ENCODE results near the gene SEMA4A. TPM values are rescaled to one million over a fixed set of nuclear protein-coding genes. Genes with fewer than 3 reads are reported as not detected.

The SEMA4A gene
- total and polyA plus RNA-seq, 4 donors = 22.7 to 54.9 (median 36.9) TPM

DNA sequence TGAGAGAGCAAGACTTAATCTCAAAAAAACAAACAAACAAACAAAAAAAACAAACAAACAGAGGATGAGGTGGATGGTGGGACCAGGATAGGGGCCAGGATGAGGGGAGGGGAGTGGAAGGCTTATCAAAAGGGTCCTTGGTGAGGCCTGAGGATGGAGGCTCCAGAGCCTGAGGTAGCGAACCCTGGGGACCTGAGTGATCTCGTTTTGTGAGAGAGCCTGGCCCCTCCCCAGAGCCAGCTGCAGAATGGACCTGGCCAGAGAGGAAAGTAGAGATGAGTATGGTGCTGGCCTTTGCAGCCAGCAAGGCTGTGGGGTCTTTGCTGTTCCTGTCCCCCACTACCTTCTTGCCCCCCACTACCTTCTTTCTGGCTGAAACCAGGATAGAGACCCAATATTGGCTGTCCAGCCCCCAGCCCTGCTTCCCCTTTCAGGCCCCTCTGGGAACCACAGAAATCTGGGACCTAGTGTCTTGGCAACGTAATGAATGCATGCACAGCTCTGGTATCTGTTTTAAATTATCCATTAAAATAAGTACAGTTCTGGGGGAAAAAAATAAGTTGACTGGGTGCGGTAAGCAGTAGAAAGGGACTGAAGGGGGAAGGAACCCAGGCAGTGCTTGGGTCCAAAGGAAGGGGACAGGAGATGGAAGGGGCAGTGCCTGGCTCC, 40.0 kb upstream of the SEMA4A start:
- Histone ChIP-seq H3K4me3 (no peak overlapping the region), H3K4me1 (ENCODE audit: control insufficient read depth in 5 of 5, insufficient read depth in 5 of 5, low read length in 5 of 5) (peaks cover 3 to 34% (median 8%) of the 10 kb centered on the region in 5 donors), H3K9ac (ENCODE audit: insufficient read depth in 1 of 2, low read length in 2 of 2) (no peak overlapping the region), H3K9me3 (ENCODE audit: control insufficient read depth in 4 of 4, insufficient read depth in 3 of 4, low read length in 3 of 4) (no peaks in the 10 kb centered on the region), H3K36me3 (ENCODE audit: control insufficient read depth in 4 of 4, insufficient read depth in 4 of 4, low read length in 4 of 4) (peaks cover 0 to 6% (median 1%) of the 10 kb centered on the region in 4 donors), H3K27me3 (ENCODE audit: control insufficient read depth in 3 of 3, insufficient read depth in 3 of 3, low read length in 2 of 3) (no peaks in the 10 kb centered on the region), H3K27ac (ENCODE audit: low read depth in 1 of 2, low read length in 1 of 2) (peak overlapping the region; percentile 68 to 96)
- TF ChIP-seq CTCF (IDR thresholded peaks at IDR 0.05; ENCODE audit: control extremely low read depth, extremely low read depth) = no peak
- no peak for DNase-seq
- ATAC-seq (ENCODE audit: insufficient read depth, low FRiP score) = no peak
- WGBS, 2 donors = 60 to 85% methylated on average over 4 of the region's 4 CpGs

DNA sequence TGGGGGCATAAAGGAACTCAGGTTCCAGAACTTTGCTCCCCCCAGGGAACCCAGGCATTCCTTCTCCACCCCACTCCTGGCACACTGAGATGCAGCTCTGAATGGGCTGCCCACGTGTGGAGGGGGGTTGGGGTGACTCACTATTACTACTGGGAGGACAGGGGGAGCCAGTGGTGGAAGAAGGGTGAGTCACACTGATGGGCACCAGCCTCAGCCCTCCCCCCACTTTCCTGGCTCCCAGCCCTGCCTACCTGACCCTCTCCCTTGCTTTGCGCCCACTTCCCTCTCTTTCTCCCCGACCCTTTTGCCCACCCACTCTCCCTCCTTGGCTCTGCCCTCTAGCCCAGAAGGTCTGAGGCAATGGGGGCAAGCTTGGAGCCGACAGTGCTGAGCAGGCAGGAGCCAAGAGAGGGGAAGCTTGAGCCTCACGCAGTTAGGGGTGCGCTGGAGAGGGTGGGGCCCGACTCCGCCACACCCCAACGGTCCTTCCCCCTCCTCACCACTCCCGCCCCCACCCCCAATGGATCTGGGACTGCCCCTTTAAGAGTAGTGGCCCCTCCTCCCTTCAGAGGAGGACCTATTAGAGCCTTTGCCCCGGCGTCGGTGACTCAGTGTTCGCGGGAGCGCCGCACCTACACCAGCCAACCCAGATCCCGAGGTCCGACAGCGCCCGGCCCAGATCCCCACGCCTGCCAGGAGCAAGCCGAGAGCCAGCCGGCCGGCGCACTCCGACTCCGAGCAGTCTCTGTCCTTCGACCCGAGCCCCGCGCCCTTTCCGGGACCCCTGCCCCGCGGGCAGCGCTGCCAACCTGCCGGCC, 39.1 kb upstream of the SEMA4A start, which contains the start of gene LMNA:
Gene LMNA (plus strand): TSS at position 611 of the 818 bp plus-strand sequence. CDS start 208 bp downstream, outside the sequence.
- Histone ChIP-seq H3K27ac (ENCODE audit: low read depth in 1 of 2, low read length in 1 of 2) (peak within 1 kb of the TSS; percentile 96), H3K9ac (ENCODE audit: insufficient read depth in 1 of 2, low read length in 2 of 2) (peak within 1 kb of the TSS; percentile 91 to 95), H3K36me3 (ENCODE audit: control insufficient read depth in 4 of 4, insufficient read depth in 4 of 4, low read length in 4 of 4) (peaks cover 0 to 6% (median 1%) of the 10 kb centered on the region in 4 donors), H3K4me1 (ENCODE audit: control insufficient read depth in 5 of 5, insufficient read depth in 5 of 5, low read length in 5 of 5) (peaks cover 4 to 37% (median 12%) of the 10 kb centered on the region in 5 donors), H3K27me3 (ENCODE audit: control insufficient read depth in 3 of 3, insufficient read depth in 3 of 3, low read length in 2 of 3) (no peaks in the 10 kb centered on the region), H3K9me3 (ENCODE audit: control insufficient read depth in 4 of 4, insufficient read depth in 3 of 4, low read length in 3 of 4) (no peaks in the 10 kb centered on the region), H3K4me3 (peak within 1 kb of the TSS; percentile 82)
- ATAC-seq (ENCODE audit: insufficient read depth, low FRiP score) = peak; percentile 88
- no peak for TF ChIP-seq CTCF (IDR thresholded peaks at IDR 0.05; ENCODE audit: control extremely low read depth, extremely low read depth)
- 0 to 1% methylated on average over 34 to 37 of the region's 37 CpGs for WGBS, 2 donors
- DNase-seq = peak; percentile 83 to 84 (median 83)

GRCh38 chr1:156114919-156115513, 38.4 kb upstream of the SEMA4A start:
- DNase-seq (no peak), ATAC-seq (ENCODE audit: insufficient read depth, low FRiP score) (no peak)
- no peak for TF ChIP-seq CTCF (IDR thresholded peaks at IDR 0.05; ENCODE audit: control extremely low read depth, extremely low read depth)
- H3K9ac ChIP-seq (ENCODE audit: insufficient read depth in 1 of 2, low read length in 2 of 2) = peak overlapping the region; percentile 91 to 95
- H3K27ac ChIP-seq (ENCODE audit: low read depth in 1 of 2, low read length in 1 of 2) = peak overlapping the region; percentile 93 to 96
- WGBS, 2 donors = 1% methylated on average over 47 to 49 of the region's 49 CpGs
- H3K9me3 ChIP-seq (ENCODE audit: control insufficient read depth in 4 of 4, insufficient read depth in 3 of 4, low read length in 3 of 4) = no peaks in the 10 kb centered on the region
- peaks cover 0 to 8% (median 4%) of the 10 kb centered on the region in 4 donors for H3K36me3 ChIP-seq (ENCODE audit: control insufficient read depth in 4 of 4, insufficient read depth in 4 of 4, low read length in 4 of 4)
- H3K27me3 ChIP-seq (ENCODE audit: control insufficient read depth in 3 of 3, insufficient read depth in 3 of 3, low read length in 2 of 3) = no peaks in the 10 kb centered on the region
- H3K4me1 ChIP-seq (ENCODE audit: control insufficient read depth in 5 of 5, insufficient read depth in 5 of 5, low read length in 5 of 5) = peaks cover 8 to 37% (median 17%) of the 10 kb centered on the region in 5 donors
- peak overlapping the region; percentile 82 for H3K4me3 ChIP-seq

Data from lung (tissue), 12 donors.